NOMO-1 treated with dmso at 0.1 percent for 144 hours (cell line): ENCODE results near the gene BCCIP.

Source experiments
- DNase-seq: peaks from one replicate; lab custom pipeline; 2025; ENCODE audit not compliant: unreplicated experiment; lab: John Stamatoyannopoulos, UW

The BCCIP gene

GRCh38 chr10:125797994-125798662, 25.2 kb upstream of the BCCIP start:
- no peak for DNase-seq

- no peak for DNase-seq
These were observed 23.7 kb upstream of the BCCIP start for GRCh38 chr10:125799451-125800182.

- no peak for DNase-seq
These were observed 21.8 kb upstream of the BCCIP start for GRCh38 chr10:125801574-125801973.

GRCh38 chr10:125802131-125802530, 21.2 kb upstream of the BCCIP start:
- DNase-seq = no peak

- no peak for DNase-seq
These were observed 20.6 kb upstream of the BCCIP start for GRCh38 chr10:125802739-125803138.

GRCh38 chr10:125808047-125808446, 15.3 kb upstream of the BCCIP start:
- no peak for DNase-seq

- DNase-seq = no peak
These were observed 12.1 kb upstream of the BCCIP start for GRCh38 chr10:125811251-125811650.

GRCh38 chr10:125812128-125812750, 11.1 kb upstream of the BCCIP start:
- DNase-seq = no peak

- no peak for DNase-seq
These were observed 7.6 kb upstream of the BCCIP start for GRCh38 chr10:125815764-125816163.

- DNase-seq = no peak
These were observed 6.8 kb upstream of the BCCIP start for GRCh38 chr10:125816548-125816947.

- DNase-seq = no peak
These were observed 5.9 kb upstream of the BCCIP start for GRCh38 chr10:125817337-125817946.

- no peak for DNase-seq
These were observed 2.6 kb upstream of the BCCIP start for GRCh38 chr10:125820701-125821100.

GRCh38 chr10:125823663-125824251, 411 bp downstream of the BCCIP start:
- no peak for DNase-seq

GRCh38 chr10:125824736-125825135, 1.4 kb downstream of the BCCIP start:
- DNase-seq = no peak

- DNase-seq = no peak
These were observed 3.8 kb downstream of the BCCIP start for GRCh38 chr10:125827133-125827532.

- no peak for DNase-seq
These were observed 5.0 kb downstream of the BCCIP start for GRCh38 chr10:125828311-125828710.

- no peak for DNase-seq
These were observed 13.4 kb downstream of the BCCIP start for GRCh38 chr10:125836746-125837145.

GRCh38 chr10:125838802-125839575, 15.6 kb downstream of the BCCIP start:
- DNase-seq = no peak

- DNase-seq = no peak
These were observed 17.1 kb downstream of the BCCIP start for GRCh38 chr10:125840406-125840805.

GRCh38 chr10:125840955-125841354, 17.6 kb downstream of the BCCIP start:
- DNase-seq = no peak
